GM18873 (cell line): Measurements from ENCODE around the gene EARS2.
"Not testable (repeated sequence)": the region's sequence is repeated elsewhere in the genome, so short reads cannot be mapped to it uniquely, and the experiment has no call there.

ENCODE experiments used
- ATAC-seq: cut with Tn5 transposase; IDR thresholded peaks from one replicate; pipeline ENCODE4 v1.9.1; 2021; ENCODE audit warnings: mild to moderate bottlenecking, moderate library complexity, moderate number of reproducible peaks; ENCODE audit not compliant: unreplicated experiment, low FRiP score

The EARS2 gene

GRCh38 chr16:23485841-23486240 lies 71.3 kb downstream of the EARS2 start:
- ATAC-seq = no peak

- ATAC-seq = no peak
Observed at GRCh38 chr16:23485257-23485614, 71.9 kb downstream of the EARS2 start.

- ATAC-seq = no peak
Observed at GRCh38 chr16:23484510-23485256, 72.5 kb downstream of the EARS2 start.

- not testable (repeated sequence) for ATAC-seq
Observed at GRCh38 chr16:23483492-23483891, 73.7 kb downstream of the EARS2 start.

- no peak for ATAC-seq
Observed at GRCh38 chr16:23482778-23483177, 74.4 kb downstream of the EARS2 start.

- ATAC-seq = no peak
Observed at GRCh38 chr16:23480257-23480656, 76.9 kb downstream of the EARS2 start.

- ATAC-seq = no peak
Observed at GRCh38 chr16:23479138-23479537, 78.0 kb downstream of the EARS2 start.

GRCh38 chr16:23478566-23478965 lies 78.6 kb downstream of the EARS2 start:
- ATAC-seq = no peak

- ATAC-seq = no peak
Observed at GRCh38 chr16:23476289-23476688, 80.9 kb downstream of the EARS2 start.
